ENCODE results near the gene HMCN2. TPM values are rescaled to one million over a fixed set of nuclear protein-coding genes. Genes with fewer than 3 reads are reported as not detected.

The HMCN2 gene
- total RNA-seq, 2 experiments from 2014 or later: not detected

GRCh38 chr9:130288926-130289690 lies 23.5 kb downstream of the HMCN2 start:
- H3K4me1 Mint-ChIP-seq (ENCODE audit: low read depth): no peaks in the 10 kb centered on the region
- no peak for ATAC-seq
- H3K27me3 Mint-ChIP-seq (ENCODE audit: low read depth): peaks cover 9% of the 10 kb centered on the region
- no peaks in the 10 kb centered on the region for H3K9me3 Mint-ChIP-seq (ENCODE audit: insufficient read depth)
- ChIA-PET CTCF (no interaction called here), POLR2A (no interaction called here)
- DNase-seq: no peak
- H3K36me3 Mint-ChIP-seq (ENCODE audit: low read depth): no peaks in the 10 kb centered on the region
- H3K4me3 Mint-ChIP-seq: no peak overlapping the region
- H3K27ac Mint-ChIP-seq: no peak overlapping the region

- no peaks in the 10 kb centered on the region for H3K9me3 Mint-ChIP-seq (ENCODE audit: insufficient read depth)
- H3K36me3 Mint-ChIP-seq (ENCODE audit: low read depth): no peaks in the 10 kb centered on the region
- peaks cover 9% of the 10 kb centered on the region for H3K27me3 Mint-ChIP-seq (ENCODE audit: low read depth)
- H3K27ac Mint-ChIP-seq: no peak overlapping the region
- DNase-seq: no peak
- H3K4me1 Mint-ChIP-seq (ENCODE audit: low read depth): no peaks in the 10 kb centered on the region
- H3K4me3 Mint-ChIP-seq: no peak overlapping the region
- ATAC-seq: no peak
- POLR2A ChIA-PET: no interaction called here
- CTCF ChIA-PET: no interaction called here
Observed at GRCh38 chr9:130289711-130290241, 24.2 kb downstream of the HMCN2 start.

- no peak for DNase-seq
- ChIA-PET POLR2A (no interaction called here), CTCF (interaction anchor here (0.7 kb wide), 1 partner anchor 36 kb away, joined by 3 read pairs; no protein-coding TSS in a partner anchor)
- Mint-ChIP-seq H3K4me3 (no peak overlapping the region), H3K4me1 (ENCODE audit: low read depth) (no peaks in the 10 kb centered on the region), H3K36me3 (ENCODE audit: low read depth) (no peaks in the 10 kb centered on the region), H3K27ac (no peak overlapping the region), H3K27me3 (ENCODE audit: low read depth) (peaks cover 9% of the 10 kb centered on the region), H3K9me3 (ENCODE audit: insufficient read depth) (no peaks in the 10 kb centered on the region)
- no peak for ATAC-seq
Observed at GRCh38 chr9:130290291-130291181, 25.0 kb downstream of the HMCN2 start.

- ChIA-PET POLR2A (no interaction called here), CTCF (no interaction called here)
- H3K4me3 Mint-ChIP-seq: no peak overlapping the region
- ATAC-seq: no peak
- H3K4me1 Mint-ChIP-seq (ENCODE audit: low read depth): no peaks in the 10 kb centered on the region
- DNase-seq: no peak
- peaks cover 9% of the 10 kb centered on the region for H3K27me3 Mint-ChIP-seq (ENCODE audit: low read depth)
- H3K9me3 Mint-ChIP-seq (ENCODE audit: insufficient read depth): no peaks in the 10 kb centered on the region
- H3K36me3 Mint-ChIP-seq (ENCODE audit: low read depth): no peaks in the 10 kb centered on the region
- H3K27ac Mint-ChIP-seq: no peak overlapping the region
Observed at GRCh38 chr9:130291474-130291873, 25.9 kb downstream of the HMCN2 start.

- Mint-ChIP-seq H3K4me3 (no peak overlapping the region), H3K36me3 (ENCODE audit: low read depth) (no peaks in the 10 kb centered on the region), H3K4me1 (ENCODE audit: low read depth) (no peaks in the 10 kb centered on the region), H3K9me3 (ENCODE audit: insufficient read depth) (no peaks in the 10 kb centered on the region), H3K27me3 (ENCODE audit: low read depth) (peaks cover 9% of the 10 kb centered on the region), H3K27ac (no peak overlapping the region)
- ATAC-seq: no peak
- ChIA-PET POLR2A (no interaction called here), CTCF (no interaction called here)
- no peak for DNase-seq
Observed at GRCh38 chr9:130292106-130292505, 26.5 kb downstream of the HMCN2 start.

- no peaks in the 10 kb centered on the region for H3K36me3 Mint-ChIP-seq (ENCODE audit: low read depth)
- no peak for DNase-seq
- POLR2A ChIA-PET: no interaction called here
- H3K27ac Mint-ChIP-seq: no peak overlapping the region
- CTCF ChIA-PET: no interaction called here
- H3K4me1 Mint-ChIP-seq (ENCODE audit: low read depth): no peaks in the 10 kb centered on the region
- peaks cover 9% of the 10 kb centered on the region for H3K27me3 Mint-ChIP-seq (ENCODE audit: low read depth)
- no peaks in the 10 kb centered on the region for H3K9me3 Mint-ChIP-seq (ENCODE audit: insufficient read depth)
- H3K4me3 Mint-ChIP-seq: no peak overlapping the region
- ATAC-seq: no peak
Observed at GRCh38 chr9:130294664-130295063, 29.1 kb downstream of the HMCN2 start.

- no peaks in the 10 kb centered on the region for H3K4me1 Mint-ChIP-seq (ENCODE audit: low read depth)
- H3K36me3 Mint-ChIP-seq (ENCODE audit: low read depth): no peaks in the 10 kb centered on the region
- H3K9me3 Mint-ChIP-seq (ENCODE audit: insufficient read depth): no peaks in the 10 kb centered on the region
- ChIA-PET CTCF (no interaction called here), POLR2A (no interaction called here)
- H3K27ac Mint-ChIP-seq: no peak overlapping the region
- H3K4me3 Mint-ChIP-seq: no peak overlapping the region
- H3K27me3 Mint-ChIP-seq (ENCODE audit: low read depth): peaks cover 9% of the 10 kb centered on the region
- DNase-seq: no peak
- no peak for ATAC-seq
Observed at GRCh38 chr9:130295431-130295830, 29.9 kb downstream of the HMCN2 start.

GRCh38 chr9:130295945-130296782 lies 30.6 kb downstream of the HMCN2 start:
- H3K4me3 Mint-ChIP-seq: no peak overlapping the region
- CTCF ChIA-PET: no interaction called here
- no peaks in the 10 kb centered on the region for H3K9me3 Mint-ChIP-seq (ENCODE audit: insufficient read depth)
- no peaks in the 10 kb centered on the region for H3K36me3 Mint-ChIP-seq (ENCODE audit: low read depth)
- no peaks in the 10 kb centered on the region for H3K4me1 Mint-ChIP-seq (ENCODE audit: low read depth)
- DNase-seq (no peak), ATAC-seq (no peak)
- H3K27me3 Mint-ChIP-seq (ENCODE audit: low read depth): peaks cover 9% of the 10 kb centered on the region
- POLR2A ChIA-PET: no interaction called here
- no peak overlapping the region for H3K27ac Mint-ChIP-seq

GRCh38 chr9:130296783-130297055 lies 31.2 kb downstream of the HMCN2 start:
- Mint-ChIP-seq H3K36me3 (ENCODE audit: low read depth) (no peaks in the 10 kb centered on the region), H3K27me3 (ENCODE audit: low read depth) (peaks cover 9% of the 10 kb centered on the region), H3K4me1 (ENCODE audit: low read depth) (no peaks in the 10 kb centered on the region), H3K27ac (no peak overlapping the region), H3K9me3 (ENCODE audit: insufficient read depth) (no peaks in the 10 kb centered on the region), H3K4me3 (no peak overlapping the region)
- DNase-seq (no peak), ATAC-seq (no peak)
- POLR2A ChIA-PET: no interaction called here
- CTCF ChIA-PET: no interaction called here

GRCh38 chr9:130297371-130297770 lies 31.8 kb downstream of the HMCN2 start:
- POLR2A ChIA-PET: interaction anchor here (0.7 kb wide), 1 partner anchor 181 kb away, joined by 3 read pairs; no protein-coding TSS in a partner anchor
- DNase-seq (no peak), ATAC-seq (no peak)
- CTCF ChIA-PET: no interaction called here
- H3K9me3 Mint-ChIP-seq (ENCODE audit: insufficient read depth): no peaks in the 10 kb centered on the region
- no peak overlapping the region for H3K4me3 Mint-ChIP-seq
- H3K4me1 Mint-ChIP-seq (ENCODE audit: low read depth): no peaks in the 10 kb centered on the region
- no peaks in the 10 kb centered on the region for H3K36me3 Mint-ChIP-seq (ENCODE audit: low read depth)
- H3K27me3 Mint-ChIP-seq (ENCODE audit: low read depth): peaks cover 3% of the 10 kb centered on the region
- H3K27ac Mint-ChIP-seq: no peak overlapping the region

- Mint-ChIP-seq H3K36me3 (ENCODE audit: low read depth) (no peaks in the 10 kb centered on the region), H3K9me3 (ENCODE audit: insufficient read depth) (no peaks in the 10 kb centered on the region), H3K4me1 (ENCODE audit: low read depth) (no peaks in the 10 kb centered on the region), H3K4me3 (no peak overlapping the region), H3K27ac (no peak overlapping the region), H3K27me3 (ENCODE audit: low read depth) (no peaks in the 10 kb centered on the region)
- ChIA-PET POLR2A (no interaction called here), CTCF (no interaction called here)
- DNase-seq: no peak
- no peak for ATAC-seq
Observed at GRCh38 chr9:130298662-130299279, 33.2 kb downstream of the HMCN2 start.

Data from activated CD8-positive, alpha-beta T cell treated with anti-CD3 and anti-CD28 coated beads, Interleukin-2, amount 10 ng/mL, durations not matched to agents 7 days and 5 days (primary cell).